K562 (cell line): ENCODE data around the gene FAM83D. TPM values are rescaled to one million over a fixed set of nuclear protein-coding genes. Genes with fewer than 3 reads are reported as not detected.

Experiments used
- BRD4 ChIP-seq: fragments of 200-600 bp; sonication (generic); IDR thresholded peaks from 2 replicates; pipeline ENCODE4 v1.6.1; 2017; ENCODE audit warnings: inconsistent platforms
- DIDO1 ChIP-seq: fragments of 450-650 bp; IDR thresholded peaks from 2 replicates; pipeline ENCODE4 v1.6.1; 2016; ENCODE audit warnings: low read depth, missing biosample characterization, missing genetic modification characterization
- FOSL1 ChIP-seq: fragments of 200-800 bp; sonication (Bioruptor generic); conservative IDR thresholded peaks from 2 replicates; pipeline ENCODE4 v1.6.1; 2016; ENCODE audit warnings: missing genetic modification characterization, missing compliant biosample characterization
- HIVEP1 ChIP-seq: fragments of 250-450 bp; sonication (Bioruptor Pico); IDR thresholded peaks from 2 replicates; pipeline ENCODE4 v1.4.0; 2020; ENCODE audit warnings: mild to moderate bottlenecking
- KAT8 ChIP-seq: fragments of 450-650 bp; IDR thresholded peaks from 2 replicates; pipeline ENCODE4 v1.6.1; 2016; ENCODE audit warnings: low read depth, mild to moderate bottlenecking
- KLF10 ChIP-seq: fragments of 250-450 bp; sonication (Bioruptor Pico); IDR thresholded peaks from 2 replicates; pipeline ENCODE4 v1.6.1; 2021; ENCODE audit warnings: matching md5 sums
- MAZ ChIP-seq, 2 experiments: fragments of 450-650 bp in 1 of 2; sonication (generic) in 1 of 2; formaldehyde crosslinking; IDR thresholded peaks in 1 of 2; conservative IDR thresholded peaks in 1 of 2; 2 replicates each; pipeline versions ENCODE4 v1.4.0 to v1.5.0; 2020; ENCODE audit warnings: mild to moderate bottlenecking in 1 of 2, missing genetic modification reagents in 1 of 2
- NCOA6 ChIP-seq: fragments of 450-650 bp; IDR thresholded peaks from 2 replicates; pipeline ENCODE4 v1.6.1; 2017; ENCODE audit warnings: mild to moderate bottlenecking
- NFIC ChIP-seq: fragments of 450-650 bp; IDR thresholded peaks from 2 replicates; pipeline ENCODE4 v1.6.1; 2017; ENCODE audit warnings: mild to moderate bottlenecking, inconsistent platforms
- PHF21A ChIP-seq: fragments of 450-650 bp; IDR thresholded peaks from 2 replicates; pipeline ENCODE4 v1.6.1; 2017; ENCODE audit warnings: low read depth, borderline replicate concordance
- TGIF2 ChIP-seq: sonication (generic); formaldehyde crosslinking; IDR thresholded peaks from 2 replicates; pipeline ENCODE4 v1.8.1; 2022; ENCODE audit warnings: mild to moderate bottlenecking, missing genetic modification reagents, moderate library complexity
- ZEB2 ChIP-seq: fragments of 450-650 bp; IDR thresholded peaks from 2 replicates; pipeline ENCODE4 v1.6.1; 2016
- ZNF143 ChIP-seq: sonication (generic); formaldehyde crosslinking; IDR thresholded peaks from 2 replicates; pipeline ENCODE4 v1.9.0; 2022; ENCODE audit warnings: mild to moderate bottlenecking, missing genetic modification reagents
- ZNF197 ChIP-seq: fragments of 200-800 bp; sonication (Bioruptor generic); IDR thresholded peaks from 2 replicates; pipeline ENCODE4 v1.6.1; 2016; ENCODE audit warnings: low read depth, missing genetic modification characterization, missing compliant biosample characterization
- ZNF232 ChIP-seq: sonication (generic); formaldehyde crosslinking; IDR thresholded peaks from 2 replicates; pipeline ENCODE4 v1.8.0; 2022; ENCODE audit warnings: mild to moderate bottlenecking, missing genetic modification reagents
- ZNF324 ChIP-seq: fragments of 250-450 bp; sonication (Bioruptor Pico); IDR thresholded peaks from 2 replicates; pipeline ENCODE4 v1.4.0; 2020; ENCODE audit warnings: mild to moderate bottlenecking
- ZNF347 ChIP-seq: fragments of 450-650 bp; formaldehyde crosslinking; IDR thresholded peaks from 2 replicates; pipeline ENCODE4 v1.4.0; 2020; ENCODE audit warnings: low read depth, mild to moderate bottlenecking, moderate library complexity
- ZNF436 ChIP-seq: fragments of 250-450, 450-650 bp; sonication (Bioruptor Pico); formaldehyde crosslinking; IDR thresholded peaks from 2 replicates; pipeline ENCODE4 v1.7.0; 2020; ENCODE audit warnings: mild to moderate bottlenecking
- ZNF507 ChIP-seq: conservative IDR thresholded peaks from 2 replicates; pipeline ENCODE4 v1.6.1; 2017; ENCODE audit warnings: missing genetic modification characterization, missing compliant biosample characterization
- ZNF780A ChIP-seq: fragments of 250-450 bp; sonication (Bioruptor Pico); IDR thresholded peaks from 2 replicates; pipeline ENCODE4 v1.5.0; 2021; ENCODE audit warnings: mild to moderate bottlenecking
- ZNF785 ChIP-seq: fragments of 250-450 bp; sonication (Bioruptor Pico); IDR thresholded peaks from 2 replicates; pipeline ENCODE4 v1.4.0; 2020; ENCODE audit warnings: mild to moderate bottlenecking
- polyA plus RNA-seq, 8 experiments: library from polyadenylated mRNA; depleted of rRNA in 4 of 8; stranded (reverse) in 5 of 8; unstranded in 3 of 8; fragments of >200 nt; fragmentation: Nextera tagmentation in 2 of 8; fragmentation: Illumina TruSeq in 1 of 8; extraction: Ambion mirVana in 2 of 8; extraction: Trizol in 1 of 8; gene quantifications; 2 replicates each; pipeline versions ENCODE4 v1.2.1 to v1.2.3, GENCODE V29; 2011 to 2014; ENCODE audit warnings: inconsistent platforms in 1 of 8, missing spikeins in 1 of 8
- total RNA-seq, 7 experiments: library from RNA; depleted of rRNA in 6 of 7; stranded (reverse); fragments of >200 nt in 6 of 7; fragmentation: Illumina TruSeq in 2 of 7; extraction: Trizol in 2 of 7; gene quantifications; 2 replicates each; pipeline versions ENCODE4 v1.2.1 to v1.2.3, GENCODE V29; 2011 to 2021; ENCODE audit warnings: low replicate concordance in 1 of 7
- TF ChIP-seq, protein P1 (sequence below), 2 experiments: fragments of 250-450 bp in 1 of 2; fragments of 450-650 bp in 1 of 2; sonication (Bioruptor Pico) in 1 of 2; IDR thresholded peaks; 2 replicates each; pipeline versions ENCODE4 v1.6.1 to v1.8.0; 2016 to 2021; ENCODE audit warnings: mild to moderate bottlenecking in 2 of 2, moderate library complexity in 2 of 2, missing compliant biosample characterization in 1 of 2, missing genetic modification characterization in 1 of 2
- TF ChIP-seq, protein P2 (sequence below): IDR thresholded peaks from 3 replicates; pipeline ENCODE4 v1.6.1; 2011; ENCODE audit warnings: borderline replicate concordance, mild to moderate bottlenecking, moderate library complexity; ENCODE audit not compliant: insufficient read length; ENCODE audit errors: extremely low read depth
- TF ChIP-seq, protein P3 (sequence below): sonication (generic); formaldehyde crosslinking; IDR thresholded peaks from 2 replicates; pipeline ENCODE4 v1.8.1; 2023; ENCODE audit warnings: mild to moderate bottlenecking, missing genetic modification reagents
- TF ChIP-seq, protein P4 (sequence below): conservative IDR thresholded peaks from 2 replicates; pipeline ENCODE4 v1.6.1; 2011; ENCODE audit warnings: low read depth, mild to moderate bottlenecking, low read length; ENCODE audit not compliant: control insufficient read depth

FAM83D gene
- total and polyA plus RNA-seq, 9 of the 15 experiments (the other 6 are each of a cell fraction or from before 2014, with no cell fraction given): 8.2 to 66.1 (median 43.5) TPM

DNA sequence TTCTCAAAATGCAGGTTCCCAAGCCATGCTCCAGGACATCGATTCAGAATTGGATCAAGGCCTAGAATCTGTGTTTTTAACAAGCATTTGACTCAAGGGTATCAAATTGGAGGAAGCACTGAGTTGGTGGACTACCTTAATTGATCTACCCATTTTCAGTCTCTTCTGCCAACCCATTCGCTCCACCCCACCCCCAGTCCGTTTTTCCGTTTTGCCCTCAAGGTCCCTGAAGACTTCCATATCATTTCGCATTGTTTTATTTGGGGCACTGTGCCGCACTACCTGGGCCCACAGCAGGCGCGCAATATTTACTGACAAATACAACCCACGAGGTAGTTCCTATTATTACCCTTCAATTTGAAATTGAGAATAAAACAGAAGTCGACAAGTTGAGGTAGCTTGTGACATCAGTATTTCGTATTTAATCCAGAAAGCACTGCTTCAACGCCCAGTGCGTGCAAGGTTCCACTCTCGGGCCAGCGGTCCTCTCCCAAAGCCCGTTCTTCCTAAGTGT is 35.4 kb downstream of the FAM83D start (continued):
- TF ChIP-seq ZNF232 (CRISPR knock-in tag) (no peak), ZNF780A (CRISPR knock-in tag) (no peak), ZNF143 (CRISPR knock-in tag) (no peak), ZEB2 (peak; percentile 33; the same call in 1 of the 2 replicates), HIVEP1 (CRISPR knock-in tag) (no peak), TGIF2 (CRISPR knock-in tag) (no peak), NFIC (no peak), ZNF197 (CRISPR knock-in tag) (no peak), MAZ (CRISPR knock-in tag; conservative IDR thresholded peaks at IDR 0.05 in 1 of 2, IDR thresholded peaks at IDR 0.05 in 1 of 2) (no peak), ZNF436 (CRISPR knock-in tag) (no peak), KAT8 (no peak), NCOA6 (no peak), ZNF347 (CRISPR knock-in tag) (no peak), ZNF324 (CRISPR knock-in tag) (0 out of 2 replicates have a peak, but pooled peaks have one; percentile 9), ZNF507 (tag) (no peak), ZNF785 (CRISPR knock-in tag) (no peak), DIDO1 (no peak), PHF21A (no peak), BRD4 (peak; percentile 20; the same call in 1 of the 2 replicates), KLF10 (no peak), FOSL1 (tag) (no peak)
- TF ChIP-seq, protein P1, sequence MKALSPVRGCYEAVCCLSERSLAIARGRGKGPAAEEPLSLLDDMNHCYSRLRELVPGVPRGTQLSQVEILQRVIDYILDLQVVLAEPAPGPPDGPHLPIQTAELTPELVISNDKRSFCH (CRISPR knock-in tag; IDR thresholded peaks at IDR 0.05): no peak
- TF ChIP-seq, protein P1 (tag; IDR thresholded peaks at IDR 0.05): no peak; the same call in 1 of the 2 replicates
- TF ChIP-seq, protein P2, sequence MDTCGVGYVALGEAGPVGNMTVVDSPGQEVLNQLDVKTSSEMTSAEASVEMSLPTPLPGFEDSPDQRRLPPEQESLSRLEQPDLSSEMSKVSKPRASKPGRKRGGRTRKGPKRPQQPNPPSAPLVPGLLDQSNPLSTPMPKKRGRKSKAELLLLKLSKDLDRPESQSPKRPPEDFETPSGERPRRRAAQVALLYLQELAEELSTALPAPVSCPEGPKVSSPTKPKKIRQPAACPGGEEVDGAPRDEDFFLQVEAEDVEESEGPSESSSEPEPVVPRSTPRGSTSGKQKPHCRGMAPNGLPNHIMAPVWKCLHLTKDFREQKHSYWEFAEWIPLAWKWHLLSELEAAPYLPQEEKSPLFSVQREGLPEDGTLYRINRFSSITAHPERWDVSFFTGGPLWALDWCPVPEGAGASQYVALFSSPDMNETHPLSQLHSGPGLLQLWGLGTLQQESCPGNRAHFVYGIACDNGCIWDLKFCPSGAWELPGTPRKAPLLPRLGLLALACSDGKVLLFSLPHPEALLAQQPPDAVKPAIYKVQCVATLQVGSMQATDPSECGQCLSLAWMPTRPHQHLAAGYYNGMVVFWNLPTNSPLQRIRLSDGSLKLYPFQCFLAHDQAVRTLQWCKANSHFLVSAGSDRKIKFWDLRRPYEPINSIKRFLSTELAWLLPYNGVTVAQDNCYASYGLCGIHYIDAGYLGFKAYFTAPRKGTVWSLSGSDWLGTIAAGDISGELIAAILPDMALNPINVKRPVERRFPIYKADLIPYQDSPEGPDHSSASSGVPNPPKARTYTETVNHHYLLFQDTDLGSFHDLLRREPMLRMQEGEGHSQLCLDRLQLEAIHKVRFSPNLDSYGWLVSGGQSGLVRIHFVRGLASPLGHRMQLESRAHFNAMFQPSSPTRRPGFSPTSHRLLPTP: no peak
- TF ChIP-seq, protein P3, sequence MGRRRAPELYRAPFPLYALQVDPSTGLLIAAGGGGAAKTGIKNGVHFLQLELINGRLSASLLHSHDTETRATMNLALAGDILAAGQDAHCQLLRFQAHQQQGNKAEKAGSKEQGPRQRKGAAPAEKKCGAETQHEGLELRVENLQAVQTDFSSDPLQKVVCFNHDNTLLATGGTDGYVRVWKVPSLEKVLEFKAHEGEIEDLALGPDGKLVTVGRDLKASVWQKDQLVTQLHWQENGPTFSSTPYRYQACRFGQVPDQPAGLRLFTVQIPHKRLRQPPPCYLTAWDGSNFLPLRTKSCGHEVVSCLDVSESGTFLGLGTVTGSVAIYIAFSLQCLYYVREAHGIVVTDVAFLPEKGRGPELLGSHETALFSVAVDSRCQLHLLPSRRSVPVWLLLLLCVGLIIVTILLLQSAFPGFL (CRISPR knock-in tag): no peak
- TF ChIP-seq, protein P4, sequence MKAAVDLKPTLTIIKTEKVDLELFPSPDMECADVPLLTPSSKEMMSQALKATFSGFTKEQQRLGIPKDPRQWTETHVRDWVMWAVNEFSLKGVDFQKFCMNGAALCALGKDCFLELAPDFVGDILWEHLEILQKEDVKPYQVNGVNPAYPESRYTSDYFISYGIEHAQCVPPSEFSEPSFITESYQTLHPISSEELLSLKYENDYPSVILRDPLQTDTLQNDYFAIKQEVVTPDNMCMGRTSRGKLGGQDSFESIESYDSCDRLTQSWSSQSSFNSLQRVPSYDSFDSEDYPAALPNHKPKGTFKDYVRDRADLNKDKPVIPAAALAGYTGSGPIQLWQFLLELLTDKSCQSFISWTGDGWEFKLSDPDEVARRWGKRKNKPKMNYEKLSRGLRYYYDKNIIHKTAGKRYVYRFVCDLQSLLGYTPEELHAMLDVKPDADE: no peak
